SW480 (cell line): ENCODE results near the gene TNS1.

Experiments used
- DNase-seq: peaks from one replicate; pipeline ENCODE4 v3.0.0-alpha.2; 2016; ENCODE audit warnings: low spot score

TNS1 gene

GRCh38 chr2:217774232-217774631, 228.6 kb downstream of the TNS1 start:
- DNase-seq: no peak

GRCh38 chr2:217773539-217773938, 229.3 kb downstream of the TNS1 start:
- no peak for DNase-seq

- no peak for DNase-seq
Observed at GRCh38 chr2:217766356-217766755, 236.4 kb downstream of the TNS1 start.

- DNase-seq: no peak
Observed at GRCh38 chr2:217761645-217762277, 241.0 kb downstream of the TNS1 start.

- no peak for DNase-seq
Observed at GRCh38 chr2:217759991-217760390, 242.8 kb downstream of the TNS1 start.

GRCh38 chr2:217757108-217757463, 245.7 kb downstream of the TNS1 start:
- no peak for DNase-seq

GRCh38 chr2:217756375-217757107, 246.3 kb downstream of the TNS1 start:
- DNase-seq: no peak

GRCh38 chr2:217755027-217755745, 247.6 kb downstream of the TNS1 start:
- no peak for DNase-seq

GRCh38 chr2:217753460-217754200, 249.2 kb downstream of the TNS1 start:
- no peak for DNase-seq

GRCh38 chr2:217752714-217753459, 249.9 kb downstream of the TNS1 start:
- no peak for DNase-seq

GRCh38 chr2:217751952-217752351, 250.8 kb downstream of the TNS1 start:
- DNase-seq: no peak

GRCh38 chr2:217751192-217751591, 251.6 kb downstream of the TNS1 start:
- no peak for DNase-seq
